GM23338 (cell line): Measurements from ENCODE around the gene SSTR5.

Experiments
- CREB1 ChIP-seq: fragments of 250-450 bp; sonication (Bioruptor Pico); IDR thresholded peaks from 2 replicates; pipeline ENCODE4 v1.5.0; 2020; ENCODE audit warnings: low read depth, mild to moderate bottlenecking, moderate library complexity
- EZH2 ChIP-seq: fragments of 200-600 bp; sonication (generic); IDR thresholded peaks from one replicate; pipeline ENCODE4 v1.8.0; 2017; ENCODE audit warnings: antibody characterized with exemption, mild to moderate bottlenecking, low read depth; ENCODE audit not compliant: unreplicated experiment
- EZH2phosphoT487 ChIP-seq: fragments of 200-600 bp; sonication (generic); IDR thresholded peaks from one replicate; pipeline ENCODE4 v1.8.1; 2018; ENCODE audit warnings: antibody characterized with exemption; ENCODE audit not compliant: unreplicated experiment
- JUNB ChIP-seq: IDR thresholded peaks from one replicate; pipeline ENCODE4 v1.6.1; 2016; ENCODE audit warnings: antibody characterized with exemption; ENCODE audit not compliant: unreplicated experiment
- POLR2AphosphoS5 ChIP-seq: IDR thresholded peaks from 2 replicates; pipeline ENCODE4 v1.6.1; 2016; ENCODE audit warnings: antibody characterized with exemption, low read depth
- TF ChIP-seq, protein P1 (sequence below), 2 experiments: fragments of 200-600 bp in 1 of 2; sonication (generic) in 1 of 2; conservative IDR thresholded peaks; 2 replicates each; pipeline versions ENCODE4 v1.5.1 to v1.6.1; 2016 to 2017; ENCODE audit warnings: antibody characterized with exemption in 2 of 2, low read depth in 2 of 2, mild to moderate bottlenecking in 2 of 2, moderate library complexity in 1 of 2

DNA sequence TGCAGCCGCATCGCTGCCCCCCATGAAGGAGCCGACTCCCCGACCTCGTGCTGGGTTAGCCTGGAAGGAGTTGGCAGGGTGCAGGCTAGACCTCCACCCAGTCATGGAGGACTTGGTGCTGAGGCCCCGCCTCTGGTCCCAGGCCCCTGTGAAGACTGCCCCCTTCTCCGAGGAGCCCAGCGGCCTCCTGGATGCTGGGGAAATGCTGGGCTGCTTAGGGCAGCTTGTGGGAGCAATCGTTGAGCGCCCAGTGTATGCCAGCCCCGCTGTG, 1.8 kb downstream of the SSTR5 start:
- no peak for TF ChIP-seq EZH2
- TF ChIP-seq, protein P1, sequence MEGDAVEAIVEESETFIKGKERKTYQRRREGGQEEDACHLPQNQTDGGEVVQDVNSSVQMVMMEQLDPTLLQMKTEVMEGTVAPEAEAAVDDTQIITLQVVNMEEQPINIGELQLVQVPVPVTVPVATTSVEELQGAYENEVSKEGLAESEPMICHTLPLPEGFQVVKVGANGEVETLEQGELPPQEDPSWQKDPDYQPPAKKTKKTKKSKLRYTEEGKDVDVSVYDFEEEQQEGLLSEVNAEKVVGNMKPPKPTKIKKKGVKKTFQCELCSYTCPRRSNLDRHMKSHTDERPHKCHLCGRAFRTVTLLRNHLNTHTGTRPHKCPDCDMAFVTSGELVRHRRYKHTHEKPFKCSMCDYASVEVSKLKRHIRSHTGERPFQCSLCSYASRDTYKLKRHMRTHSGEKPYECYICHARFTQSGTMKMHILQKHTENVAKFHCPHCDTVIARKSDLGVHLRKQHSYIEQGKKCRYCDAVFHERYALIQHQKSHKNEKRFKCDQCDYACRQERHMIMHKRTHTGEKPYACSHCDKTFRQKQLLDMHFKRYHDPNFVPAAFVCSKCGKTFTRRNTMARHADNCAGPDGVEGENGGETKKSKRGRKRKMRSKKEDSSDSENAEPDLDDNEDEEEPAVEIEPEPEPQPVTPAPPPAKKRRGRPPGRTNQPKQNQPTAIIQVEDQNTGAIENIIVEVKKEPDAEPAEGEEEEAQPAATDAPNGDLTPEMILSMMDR (conservative IDR thresholded peaks at IDR 0.05; ENCODE audit: low read depth in 2 of 2), result no peak
- no peak for TF ChIP-seq EZH2phosphoT487
- no peak for TF ChIP-seq POLR2AphosphoS5
- no peak for TF ChIP-seq JUNB
- TF ChIP-seq CREB1 (CRISPR knock-in tag), result no peak
